Smooth muscle cell (in vitro differentiated cells): ENCODE results near the gene MAML3. TPM values are rescaled to one million over a fixed set of nuclear protein-coding genes. Genes with fewer than 3 reads are reported as not detected.

Experiments
- DNase-seq: peaks from one replicate; lab custom pipeline; 2025; ENCODE audit not compliant: unreplicated experiment; lab: John Stamatoyannopoulos, UW
- H2AFZ ChIP-seq: fragments of 200-600 bp; sonication (generic); 2 replicates; pipeline ENCODE4 v1.6.0; 2016; ENCODE audit warnings: antibody characterized with exemption, low read depth, mild to moderate bottlenecking
- H3F3A ChIP-seq: fragments of 200-600 bp; sonication (generic); 2 replicates; pipeline ENCODE4 v1.6.0; 2017; ENCODE audit warnings: antibody characterized with exemption, low read depth
- H3K27ac ChIP-seq: fragments of 200-600 bp; sonication (generic); 2 replicates; pipeline ENCODE4 v1.5.1; 2016; ENCODE audit warnings: low read depth, mild to moderate bottlenecking
- H3K27me3 ChIP-seq: fragments of 200-600 bp; sonication (generic); 2 replicates; pipeline ENCODE4 v1.6.1; 2016; ENCODE audit warnings: low read depth, mild to moderate bottlenecking
- H3K36me3 ChIP-seq: fragments of 200-600 bp; sonication (generic); 2 replicates; pipeline ENCODE4 v1.5.1; 2016; ENCODE audit warnings: low read depth
- H3K4me1 ChIP-seq: fragments of 200-600 bp; sonication (generic); 2 replicates; pipeline ENCODE4 v1.5.1; 2016; ENCODE audit warnings: low read depth
- H3K4me2 ChIP-seq: fragments of 200-600 bp; sonication (generic); 2 replicates; pipeline ENCODE4 v1.6.0; 2016; ENCODE audit warnings: mild to moderate bottlenecking
- H3K4me3 ChIP-seq: fragments of 200-600 bp; sonication (generic); 2 replicates; pipeline ENCODE4 v1.5.1; 2016; ENCODE audit warnings: mild to moderate bottlenecking
- H3K79me2 ChIP-seq: fragments of 200-600 bp; sonication (generic); 2 replicates; pipeline ENCODE4 v1.6.0; 2016; ENCODE audit warnings: low read depth, mild to moderate bottlenecking
- H3K9ac ChIP-seq: fragments of 200-600 bp; sonication (generic); 2 replicates; pipeline ENCODE4 v1.6.0; 2016; ENCODE audit warnings: low read depth
- H3K9me3 ChIP-seq: fragments of 200-600 bp; sonication (generic); replicated peaks from 2 replicates; pipeline ENCODE4 v1.5.1; 2016; ENCODE audit warnings: low read depth
- H4K20me1 ChIP-seq: fragments of 200-600 bp; sonication (generic); 2 replicates; pipeline ENCODE4 v1.6.0; 2016; ENCODE audit warnings: low read depth
- WGBS: methylation state at CpG from one replicate; pipeline ENCODE4 v1.1.7; 2016; ENCODE audit warnings: low lambda C conversion rate; 5-methylcytosine and 5-hydroxymethylcytosine counted together
- polyA plus RNA-seq: library from polyadenylated mRNA; unstranded; fragments of >200 nt; fragmentation: Nextera tagmentation; extraction: Ambion mirVana; gene quantifications from 2 replicates; pipeline ENCODE4 v1.2.1, GENCODE V29; 2016
- total RNA-seq: library from RNA; depleted of rRNA; stranded (reverse); fragments of >200 nt; gene quantifications from 2 replicates; pipeline ENCODE4 v1.2.3, GENCODE V29; 2014
- TF ChIP-seq, protein P1 (sequence below): fragments of 200-600 bp; sonication (generic); IDR thresholded peaks from 2 replicates; pipeline ENCODE4 v1.5.1; 2017; ENCODE audit warnings: borderline replicate concordance, mild to moderate bottlenecking, antibody characterized with exemption; ENCODE audit not compliant: insufficient read depth, poor library complexity, severe bottlenecking

Gene MAML3
- total and polyA plus RNA-seq, 2 experiments from 2014 or later, result 4.9 to 12.6 TPM

DNA sequence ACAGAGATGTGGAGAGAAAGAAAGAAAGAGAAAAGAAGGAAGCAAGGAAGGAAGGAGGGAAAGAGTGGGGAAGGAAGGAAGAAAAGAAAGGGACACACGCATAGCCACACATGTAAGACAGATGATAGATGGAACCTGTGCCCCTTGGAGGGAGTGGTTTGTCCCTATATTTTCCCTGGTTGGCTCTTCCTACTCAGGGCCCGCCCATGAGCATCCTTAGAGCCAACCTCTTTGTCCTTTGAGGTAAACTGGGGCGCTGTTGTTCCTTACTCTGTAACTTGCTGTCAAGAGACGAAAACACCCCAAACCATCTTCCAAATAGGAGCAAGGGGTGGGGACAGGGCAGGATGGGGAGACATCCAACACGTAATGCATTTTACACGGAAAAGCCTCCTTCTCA, 220.9 kb downstream of the MAML3 start:
- Histone ChIP-seq H3K27ac (no peak overlapping the region), H3F3A (no peaks in the 10 kb centered on the region), H3K4me2 (no peak overlapping the region), H3K9ac (no peak overlapping the region), H4K20me1 (peaks cover 20% of the 10 kb centered on the region), H3K4me3 (no peak overlapping the region), H3K79me2 (peaks cover 10% of the 10 kb centered on the region), H3K36me3 (no peaks in the 10 kb centered on the region), H3K4me1 (peaks cover 4% of the 10 kb centered on the region), H3K9me3 (no peaks in the 10 kb centered on the region), H3K27me3 (no peaks in the 10 kb centered on the region), H2AFZ (no peak overlapping the region)
- TF ChIP-seq, protein P1, sequence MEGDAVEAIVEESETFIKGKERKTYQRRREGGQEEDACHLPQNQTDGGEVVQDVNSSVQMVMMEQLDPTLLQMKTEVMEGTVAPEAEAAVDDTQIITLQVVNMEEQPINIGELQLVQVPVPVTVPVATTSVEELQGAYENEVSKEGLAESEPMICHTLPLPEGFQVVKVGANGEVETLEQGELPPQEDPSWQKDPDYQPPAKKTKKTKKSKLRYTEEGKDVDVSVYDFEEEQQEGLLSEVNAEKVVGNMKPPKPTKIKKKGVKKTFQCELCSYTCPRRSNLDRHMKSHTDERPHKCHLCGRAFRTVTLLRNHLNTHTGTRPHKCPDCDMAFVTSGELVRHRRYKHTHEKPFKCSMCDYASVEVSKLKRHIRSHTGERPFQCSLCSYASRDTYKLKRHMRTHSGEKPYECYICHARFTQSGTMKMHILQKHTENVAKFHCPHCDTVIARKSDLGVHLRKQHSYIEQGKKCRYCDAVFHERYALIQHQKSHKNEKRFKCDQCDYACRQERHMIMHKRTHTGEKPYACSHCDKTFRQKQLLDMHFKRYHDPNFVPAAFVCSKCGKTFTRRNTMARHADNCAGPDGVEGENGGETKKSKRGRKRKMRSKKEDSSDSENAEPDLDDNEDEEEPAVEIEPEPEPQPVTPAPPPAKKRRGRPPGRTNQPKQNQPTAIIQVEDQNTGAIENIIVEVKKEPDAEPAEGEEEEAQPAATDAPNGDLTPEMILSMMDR, result no peak
- 90% methylated on average over 6 of the region's 6 CpGs for WGBS
- no peak for DNase-seq

DNA sequence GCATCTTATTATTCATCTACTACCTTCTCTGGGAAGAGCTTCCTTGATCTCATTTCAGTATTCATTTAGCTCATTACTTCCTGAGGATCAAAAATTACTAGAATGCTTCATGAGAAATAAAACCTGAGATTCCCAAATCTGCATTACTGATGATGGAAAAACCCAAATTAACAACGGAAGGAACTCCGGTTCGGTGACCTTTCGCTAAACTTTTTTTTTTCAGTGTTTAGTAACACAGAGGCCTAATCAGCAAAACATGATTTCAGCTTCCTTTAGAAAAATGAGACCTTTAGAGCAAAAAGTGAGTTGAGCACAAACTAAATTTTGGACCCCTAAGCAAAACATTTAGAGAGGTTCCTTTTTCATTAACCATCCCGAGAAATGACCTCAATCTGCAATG, 229.2 kb downstream of the MAML3 start:
- Histone ChIP-seq H2AFZ (no peak overlapping the region), H3K4me3 (no peak overlapping the region), H3K79me2 (peaks cover 5% of the 10 kb centered on the region), H3F3A (peaks cover 5% of the 10 kb centered on the region), H4K20me1 (peaks cover 27% of the 10 kb centered on the region), H3K9me3 (no peaks in the 10 kb centered on the region), H3K27ac (no peak overlapping the region), H3K4me2 (no peak overlapping the region), H3K4me1 (peaks cover 24% of the 10 kb centered on the region), H3K36me3 (no peaks in the 10 kb centered on the region), H3K27me3 (no peaks in the 10 kb centered on the region), H3K9ac (no peak overlapping the region)
- DNase-seq, result no peak
- WGBS, result 86% methylated on average over 5 of the region's 5 CpGs
- TF ChIP-seq, protein P1, result no peak

DNA sequence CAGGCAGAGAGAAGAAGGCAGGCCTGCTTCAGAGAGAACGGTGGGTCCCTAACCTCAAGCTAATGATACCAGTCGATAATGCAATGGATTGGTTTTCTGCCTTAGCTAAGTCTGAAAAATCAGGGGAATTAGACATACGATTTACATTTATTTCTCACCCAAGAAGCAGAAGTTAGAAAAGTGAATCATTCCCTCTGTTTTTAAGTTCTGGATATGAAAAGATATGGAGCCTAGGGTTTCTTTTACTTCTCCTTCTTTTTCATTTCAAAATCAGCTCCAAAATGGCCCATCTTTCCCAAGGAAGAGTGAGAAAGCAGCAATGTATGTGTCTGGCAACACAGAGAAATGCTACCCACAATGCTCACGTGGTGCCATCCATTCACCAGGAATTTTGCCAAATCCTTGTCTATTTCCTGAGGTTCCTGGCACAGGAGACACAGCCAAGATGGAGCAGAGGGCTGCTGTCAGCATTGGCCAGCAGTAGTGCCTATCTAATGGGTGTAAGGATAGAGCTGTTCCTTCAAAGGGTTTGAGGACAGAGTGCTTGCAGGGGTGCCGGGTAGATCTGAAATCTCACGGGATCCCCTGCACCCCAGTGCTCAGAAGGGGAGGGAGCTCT, 231.5 kb downstream of the MAML3 start:
- Histone ChIP-seq H3K36me3 (no peaks in the 10 kb centered on the region), H3K27ac (no peak overlapping the region), H3K4me2 (no peak overlapping the region), H3K4me1 (peaks cover 31% of the 10 kb centered on the region), H3K4me3 (no peak overlapping the region), H3K27me3 (no peaks in the 10 kb centered on the region), H3K9ac (no peak overlapping the region), H3K9me3 (no peaks in the 10 kb centered on the region), H3K79me2 (peaks cover 5% of the 10 kb centered on the region), H2AFZ (no peak overlapping the region), H3F3A (peaks cover 19% of the 10 kb centered on the region), H4K20me1 (peaks cover 25% of the 10 kb centered on the region)
- TF ChIP-seq, protein P1, result no peak
- no peak for DNase-seq
- WGBS, result 77% methylated on average over 6 of the region's 6 CpGs

DNA sequence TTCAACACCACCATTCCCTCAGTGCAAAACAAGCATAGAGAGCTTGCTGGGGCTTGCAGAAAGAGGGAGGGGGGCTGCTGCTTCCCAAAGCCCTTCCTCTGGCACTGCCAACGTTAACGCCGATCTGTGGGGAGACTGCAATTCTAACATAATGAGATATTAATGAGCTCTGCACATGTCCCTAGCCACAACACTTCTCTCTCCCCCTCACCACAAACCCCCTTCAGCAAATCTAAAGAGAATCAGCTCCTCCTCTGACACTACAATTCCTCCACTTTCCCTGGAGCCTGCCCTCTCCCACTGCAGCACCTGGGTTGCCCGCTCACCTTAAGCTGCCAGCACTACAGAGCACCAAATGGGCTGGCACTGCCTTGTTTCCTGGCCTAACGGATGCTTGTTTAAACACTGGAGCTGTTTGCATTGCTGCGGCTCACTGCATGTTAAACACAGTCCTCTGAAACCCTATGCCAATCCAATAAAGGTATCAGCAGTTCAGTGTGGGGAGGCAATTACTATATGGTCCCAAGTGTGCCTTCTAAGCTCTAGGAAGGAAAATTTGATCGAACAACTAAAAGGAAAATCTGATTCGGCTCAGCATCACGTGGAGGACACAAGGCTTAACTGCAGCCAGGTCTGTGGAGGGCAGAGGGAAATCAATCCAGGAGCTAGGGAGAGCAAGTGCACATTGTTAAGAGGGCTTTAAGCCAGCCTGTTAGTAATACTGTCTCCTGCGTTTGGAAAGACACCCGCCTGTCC, 232.4 kb downstream of the MAML3 start:
- no peak overlapping the region for H2AFZ ChIP-seq
- H3K4me2 ChIP-seq, result no peak overlapping the region
- no peak overlapping the region for H3K9ac ChIP-seq
- no peaks in the 10 kb centered on the region for H3K27me3 ChIP-seq
- no peak for DNase-seq
- no peaks in the 10 kb centered on the region for H3K9me3 ChIP-seq
- peaks cover 29% of the 10 kb centered on the region for H4K20me1 ChIP-seq
- H3K79me2 ChIP-seq, result peaks cover 11% of the 10 kb centered on the region
- H3F3A ChIP-seq, result peaks cover 19% of the 10 kb centered on the region
- TF ChIP-seq, protein P1, result no peak
- H3K4me3 ChIP-seq, result no peak overlapping the region
- H3K4me1 ChIP-seq, result peaks cover 31% of the 10 kb centered on the region
- 74% methylated on average over 11 of the region's 11 CpGs for WGBS
- H3K27ac ChIP-seq, result no peak overlapping the region
- H3K36me3 ChIP-seq, result no peaks in the 10 kb centered on the region
